Measurements from ENCODE around the gene FZD10. TPM values are rescaled to one million over a fixed set of nuclear protein-coding genes. Genes with fewer than 3 reads are reported as not detected.

The FZD10 gene
- total and polyA plus RNA-seq, 2 of the 13 experiments (the other 11 are each of a cell fraction or from before 2014, with no cell fraction given), result not detected

- H2AFZ ChIP-seq (ENCODE audit: low read length), result no peak overlapping the region
- TF ChIP-seq ZNF121 (CRISPR knock-in tag; IDR thresholded peaks at IDR 0.05), result no peak
- TF ChIP-seq AGO1 (IDR thresholded peaks at IDR 0.05; ENCODE audit: low read depth, low read length, poor library complexity, severe bottlenecking), result no peak
- no peak for TF ChIP-seq HIVEP1 (CRISPR knock-in tag; IDR thresholded peaks at IDR 0.05)
- no peaks in the 10 kb centered on the region for H3K36me3 ChIP-seq (replicated peaks in 1 of 2; ENCODE audit: control insufficient read depth in 1 of 2, insufficient read depth in 2 of 2, low read length in 2 of 2)
- DNase-seq (ENCODE audit: low spot score), result no peak
- ATAC-seq, result no peak
- H3K27ac ChIP-seq (ENCODE audit: extremely low read length, insufficient read depth, low read length), result no peak overlapping the region
- intact Hi-C loops (cut with micrococcal nuclease; ENCODE audit: unreplicated experiment), result no loop called here
- H3K79me2 ChIP-seq (ENCODE audit: insufficient read depth, low read length), result no peaks in the 10 kb centered on the region
- ChIA-PET POLR2A (no interaction called here), CTCF (ENCODE audit: low intra/inter-chr PET ratio, low total read pairs) (no interaction called here)
- no peaks in the 10 kb centered on the region for H3K4me1 ChIP-seq (ENCODE audit: insufficient read depth, low read length)
- 13% methylated on average over 15 of the region's 15 CpGs for WGBS (ENCODE audit: low lambda C conversion rate)
- H4K20me1 ChIP-seq (ENCODE audit: insufficient read depth, low read length), result no peaks in the 10 kb centered on the region
- in situ Hi-C loops (cut with HindIII; ENCODE audit: extremely low pct_ligation_motif_present, low pct_unique_long_range_greater_than_20kb), result no loop called here
- no peak for FAIRE-seq
- no TSS peak for BruUV-seq (replicated peaks)
- H3K4me3 ChIP-seq (replicated peaks in 1 of 3; ENCODE audit: insufficient read depth in 1 of 3, low read depth in 2 of 3, low read length in 3 of 3), result no peak overlapping the region
- H3K9me3 ChIP-seq (ENCODE audit: low read length), result no peaks in the 10 kb centered on the region
- no peak overlapping the region for H3K9ac ChIP-seq (ENCODE audit: insufficient read depth, low read depth, low read length)
- H3K27me3 ChIP-seq (ENCODE audit: control insufficient read depth in 1 of 2, insufficient read depth in 2 of 2, low read length in 2 of 2), result peaks cover 3 to 39% of the 10 kb centered on the region in 2 experiments; a peak in 3 of 5 replicates
- H3K4me2 ChIP-seq (ENCODE audit: low read depth, low read length), result no peak overlapping the region
These were observed 4.1 kb upstream of the FZD10 start for GRCh38 chr12:130157998-130158753.

GRCh38 chr12:130158754-130159059 is 3.6 kb upstream of the FZD10 start:
- CTCF ChIA-PET (ENCODE audit: low intra/inter-chr PET ratio, low total read pairs), result no interaction called here
- no peak for FAIRE-seq
- in situ Hi-C loops (cut with HindIII; ENCODE audit: extremely low pct_ligation_motif_present, low pct_unique_long_range_greater_than_20kb), result no loop called here
- no peak for TF ChIP-seq SIN3A (IDR thresholded peaks at IDR 0.05; ENCODE audit: borderline replicate concordance, low read depth, low read length)
- TF ChIP-seq ZNF367 (CRISPR knock-in tag; IDR thresholded peaks at IDR 0.05; ENCODE audit: borderline replicate concordance), result no peak
- TF ChIP-seq SP140L (CRISPR knock-in tag; IDR thresholded peaks at IDR 0.05; ENCODE audit: borderline replicate concordance), result no peak
- TF ChIP-seq ZNF460 (CRISPR knock-in tag; IDR thresholded peaks at IDR 0.05; ENCODE audit: borderline replicate concordance), result no peak
- TF ChIP-seq ARNT2 (CRISPR knock-in tag; IDR thresholded peaks at IDR 0.05; ENCODE audit: low read depth), result no peak
- no peak for TF ChIP-seq ZNF232 (CRISPR knock-in tag; IDR thresholded peaks at IDR 0.05; ENCODE audit: borderline replicate concordance)
- TF ChIP-seq ZBTB7B (CRISPR knock-in tag; IDR thresholded peaks at IDR 0.05), result no peak
- no peak for TF ChIP-seq TERF1 (CRISPR knock-in tag; IDR thresholded peaks at IDR 0.05)
- TF ChIP-seq EEA1 (CRISPR knock-in tag; IDR thresholded peaks at IDR 0.05; ENCODE audit: borderline replicate concordance), result no peak
- TF ChIP-seq HNF4G (IDR thresholded peaks at IDR 0.05; ENCODE audit: borderline replicate concordance, low read depth, low read length), result no peak
- TF ChIP-seq HNF4G (CRISPR knock-in tag; IDR thresholded peaks at IDR 0.05; ENCODE audit: borderline replicate concordance, low read depth), result no peak
- TF ChIP-seq KLF12 (CRISPR knock-in tag; IDR thresholded peaks at IDR 0.05; ENCODE audit: borderline replicate concordance), result no peak
- no peak for TF ChIP-seq ZNF547 (CRISPR knock-in tag; IDR thresholded peaks at IDR 0.05)
- no peak for TF ChIP-seq ZFAT (CRISPR knock-in tag; conservative IDR thresholded peaks at IDR 0.05)
- TF ChIP-seq GZF1 (CRISPR knock-in tag; IDR thresholded peaks at IDR 0.05), result no peak
- no peak for TF ChIP-seq FOXP1 (IDR thresholded peaks at IDR 0.05)
- TF ChIP-seq FOXP1 (CRISPR knock-in tag; IDR thresholded peaks at IDR 0.05), result no peak
- no peak for TF ChIP-seq ZSCAN29 (CRISPR knock-in tag; conservative IDR thresholded peaks at IDR 0.05)

More at GRCh38 chr12:130158754-130159059, 3.6 kb upstream of the FZD10 start:
- no peak for ATAC-seq
- Histone ChIP-seq H4K20me1 (ENCODE audit: insufficient read depth, low read length) (no peaks in the 10 kb centered on the region), H3K79me2 (ENCODE audit: insufficient read depth, low read length) (no peaks in the 10 kb centered on the region), H3K4me3 (replicated peaks in 1 of 3; ENCODE audit: insufficient read depth in 1 of 3, low read depth in 2 of 3, low read length in 3 of 3) (no peak overlapping the region), H3K36me3 (replicated peaks in 1 of 2; ENCODE audit: control insufficient read depth in 1 of 2, insufficient read depth in 2 of 2, low read length in 2 of 2) (no peaks in the 10 kb centered on the region), H3K4me2 (ENCODE audit: low read depth, low read length) (no peak overlapping the region), H3K27me3 (ENCODE audit: control insufficient read depth in 1 of 2, insufficient read depth in 2 of 2, low read length in 2 of 2) (peaks cover 3 to 40% of the 10 kb centered on the region in 2 experiments; a peak in 3 of 5 replicates), H3K27ac (ENCODE audit: extremely low read length, insufficient read depth, low read length) (no peak overlapping the region), H3K4me1 (ENCODE audit: insufficient read depth, low read length) (no peaks in the 10 kb centered on the region), H3K9ac (ENCODE audit: insufficient read depth, low read depth, low read length) (no peak overlapping the region), H2AFZ (ENCODE audit: low read length) (no peak overlapping the region), H3K9me3 (ENCODE audit: low read length) (no peaks in the 10 kb centered on the region)
- no TSS peak for BruUV-seq (replicated peaks)
- DNase-seq (ENCODE audit: low spot score), result no peak
- POLR2A ChIA-PET, result no interaction called here
- WGBS (ENCODE audit: low lambda C conversion rate), result 28% methylated on average over 7 of the region's 7 CpGs
- intact Hi-C loops (cut with micrococcal nuclease; ENCODE audit: unreplicated experiment), result no loop called here

All from HepG2 (cell line).